AG04450 (cell line): ENCODE measurements around the gene PIGL. TPM values are rescaled to one million over a fixed set of nuclear protein-coding genes. Genes with fewer than 3 reads are reported as not detected.
A peak's percentile ranks its signal among the peaks of the same experiment; 100 is the strongest.

ENCODE experiments used
- CTCF ChIA-PET: fragments of 300-600, 350-600 bp; formaldehyde crosslinking; extraction: SDS; loops from one replicate; lab custom pipeline; 2022; ENCODE audit warnings: antibody characterized with exemption, inconsistent platforms; lab: Charles Lee
- POLR2A ChIA-PET: fragments of 350-600 bp; formaldehyde crosslinking; extraction: SDS; loops from one replicate; lab custom pipeline; 2021; ENCODE audit warnings: antibody characterized with exemption, inconsistent platforms; lab: Yijun Ruan, JAX
- DNase-seq: peaks from one replicate; pipeline ENCODE4 v3.0.0-alpha.2; 2011; ENCODE audit warnings: low read depth, low spot score
- H3K27ac ChIP-seq: one replicate; pipeline ENCODE4 v1.5.1; 2012; ENCODE audit warnings: low read depth, low read length, control low read depth
- H3K27me3 ChIP-seq: one replicate; pipeline ENCODE4 v1.6.0; 2012; ENCODE audit warnings: low read length; ENCODE audit not compliant: control insufficient read depth, insufficient read depth
- H3K4me3 ChIP-seq: 2 replicates; pipeline ENCODE4 v1.5.1; 2011; ENCODE audit warnings: mild to moderate bottlenecking, low read depth, low read length, control low read depth
- H3K9me3 ChIP-seq: 2 replicates; pipeline ENCODE4 v1.5.1; 2012; ENCODE audit warnings: low read length; ENCODE audit not compliant: control insufficient read depth, insufficient read depth
- polyA plus RNA-seq: library from polyadenylated mRNA; depleted of rRNA; stranded (reverse); fragments of >200 nt; gene quantifications from 2 replicates; pipeline ENCODE4 v1.2.3, GENCODE V29; 2011
- TF ChIP-seq, protein P1 (sequence below): IDR thresholded peaks from 2 replicates; pipeline ENCODE4 v1.5.1; 2011; ENCODE audit warnings: low read depth, low read length, control low read depth, inconsistent platforms

The PIGL gene
- polyA plus RNA-seq, 1 experiment = 16.5 TPM

DNA sequence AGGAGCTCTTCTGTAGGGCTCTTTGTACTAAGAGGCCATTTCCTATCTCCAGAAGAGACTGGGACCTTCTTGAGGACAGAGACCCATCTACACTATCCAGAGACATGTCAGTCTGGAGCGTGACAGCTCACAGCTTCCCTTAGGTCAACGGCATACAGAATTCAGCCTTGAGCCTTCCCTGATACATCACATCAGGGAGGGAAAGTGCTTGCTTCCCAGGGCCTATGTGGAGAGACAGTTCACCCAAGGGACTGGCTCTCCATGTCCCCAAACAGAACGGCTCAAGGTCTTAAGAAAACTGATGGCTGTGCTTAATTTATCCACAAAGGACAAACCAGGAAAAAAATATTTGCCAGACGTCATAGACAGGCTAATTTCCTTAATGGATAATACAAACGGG is 128.6 kb downstream of the PIGL start:
- POLR2A ChIA-PET = no interaction called here
- H3K4me3 ChIP-seq = no peak overlapping the region
- TF ChIP-seq, protein P1, sequence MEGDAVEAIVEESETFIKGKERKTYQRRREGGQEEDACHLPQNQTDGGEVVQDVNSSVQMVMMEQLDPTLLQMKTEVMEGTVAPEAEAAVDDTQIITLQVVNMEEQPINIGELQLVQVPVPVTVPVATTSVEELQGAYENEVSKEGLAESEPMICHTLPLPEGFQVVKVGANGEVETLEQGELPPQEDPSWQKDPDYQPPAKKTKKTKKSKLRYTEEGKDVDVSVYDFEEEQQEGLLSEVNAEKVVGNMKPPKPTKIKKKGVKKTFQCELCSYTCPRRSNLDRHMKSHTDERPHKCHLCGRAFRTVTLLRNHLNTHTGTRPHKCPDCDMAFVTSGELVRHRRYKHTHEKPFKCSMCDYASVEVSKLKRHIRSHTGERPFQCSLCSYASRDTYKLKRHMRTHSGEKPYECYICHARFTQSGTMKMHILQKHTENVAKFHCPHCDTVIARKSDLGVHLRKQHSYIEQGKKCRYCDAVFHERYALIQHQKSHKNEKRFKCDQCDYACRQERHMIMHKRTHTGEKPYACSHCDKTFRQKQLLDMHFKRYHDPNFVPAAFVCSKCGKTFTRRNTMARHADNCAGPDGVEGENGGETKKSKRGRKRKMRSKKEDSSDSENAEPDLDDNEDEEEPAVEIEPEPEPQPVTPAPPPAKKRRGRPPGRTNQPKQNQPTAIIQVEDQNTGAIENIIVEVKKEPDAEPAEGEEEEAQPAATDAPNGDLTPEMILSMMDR = no peak
- no peaks in the 10 kb centered on the region for H3K27me3 ChIP-seq
- DNase-seq = no peak
- no peaks in the 10 kb centered on the region for H3K9me3 ChIP-seq
- CTCF ChIA-PET = interaction anchor here (2.3 kb wide), 1 partner anchor 18 kb away, joined by 10 read pairs; no protein-coding TSS in a partner anchor
- no peak overlapping the region for H3K27ac ChIP-seq

DNA sequence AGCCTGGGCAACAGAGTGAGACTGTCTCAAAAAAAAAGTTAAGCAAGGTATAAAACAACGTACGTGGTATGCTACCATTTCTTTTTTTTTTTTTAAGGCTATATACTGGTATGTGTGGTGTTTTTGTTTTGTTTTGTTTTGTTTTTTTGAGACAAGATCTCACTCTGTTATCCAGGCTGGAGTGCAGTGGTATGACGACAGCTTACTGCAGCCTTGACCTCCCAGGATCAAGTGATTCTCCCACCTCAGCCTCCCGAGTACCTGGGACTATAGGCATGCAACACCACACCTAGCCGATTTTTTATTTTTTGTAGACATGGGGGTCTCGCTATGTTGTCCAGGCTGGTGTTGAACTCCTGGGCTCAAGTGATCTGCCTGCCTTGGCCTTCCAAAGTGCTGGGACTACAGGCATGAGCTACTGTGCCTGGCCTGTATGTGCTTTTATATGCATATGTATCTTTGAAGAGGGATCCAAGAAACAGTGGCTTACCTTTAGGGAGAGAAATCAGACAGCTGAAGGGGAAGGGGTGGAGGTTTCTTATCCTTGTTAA is 129.8 kb downstream of the PIGL start:
- Histone ChIP-seq H3K4me3 (no peak overlapping the region), H3K9me3 (no peaks in the 10 kb centered on the region), H3K27me3 (no peaks in the 10 kb centered on the region), H3K27ac (no peak overlapping the region)
- no peak for DNase-seq
- TF ChIP-seq, protein P1 = no peak
- ChIA-PET POLR2A (interaction anchor here (1.4 kb wide), 1 partner anchor 34 kb away, joined by 6 read pairs; the partner anchor contains the start of gene UBB), CTCF (interaction anchor here (0.8 kb wide), 1 partner anchor 17 kb away, joined by 4 read pairs; no protein-coding TSS in a partner anchor)

DNA sequence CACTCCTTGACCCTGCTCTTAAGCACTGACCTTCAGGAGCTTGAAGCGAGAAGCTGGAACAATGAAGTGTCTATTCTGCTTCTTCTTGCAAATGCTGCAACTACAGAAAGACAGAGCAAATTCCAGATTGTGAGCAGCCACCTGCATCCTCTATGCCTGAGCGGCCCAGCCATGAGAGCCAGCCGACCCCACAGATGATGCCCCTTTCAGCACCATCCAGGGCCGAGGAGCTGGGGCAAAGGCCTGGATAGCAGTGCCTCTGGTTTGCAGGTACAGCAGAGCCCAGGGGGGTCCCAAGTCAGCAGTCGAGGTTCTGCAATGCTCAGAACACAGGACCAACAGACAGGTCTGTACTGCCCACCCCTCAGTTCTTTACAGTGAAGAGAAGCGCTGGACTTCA is 131.6 kb downstream of the PIGL start:
- TF ChIP-seq, protein P1 = no peak
- no peaks in the 10 kb centered on the region for H3K27me3 ChIP-seq
- H3K9me3 ChIP-seq = no peaks in the 10 kb centered on the region; the same call in 1 of the 2 replicates
- H3K27ac ChIP-seq = no peak overlapping the region
- no peak overlapping the region for H3K4me3 ChIP-seq
- DNase-seq = no peak
- CTCF ChIA-PET = interaction anchor here (1.2 kb wide), 1 partner anchor 15 kb away, joined by 5 read pairs; no protein-coding TSS in a partner anchor
- POLR2A ChIA-PET = no interaction called here

DNA sequence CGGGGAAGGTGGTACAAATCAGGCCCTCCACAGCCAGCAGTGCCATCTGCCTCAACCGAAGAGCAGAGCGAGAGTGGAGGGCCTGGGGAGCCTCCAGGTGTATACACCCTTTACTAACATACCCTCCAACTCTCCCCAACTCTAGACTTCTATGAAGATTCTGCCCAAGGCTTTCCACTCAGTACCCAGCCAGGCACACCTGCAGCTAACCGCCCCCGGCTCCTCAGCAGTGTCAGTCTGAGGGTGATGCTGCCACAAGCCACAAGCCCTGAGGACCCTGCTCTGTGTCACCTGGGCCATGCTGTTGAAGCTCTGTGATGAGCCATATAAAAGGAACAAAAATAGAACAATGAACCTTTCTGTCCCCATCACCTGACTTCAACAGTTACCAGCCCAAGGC is 132.4 kb downstream of the PIGL start:
- Histone ChIP-seq H3K4me3 (no peak overlapping the region), H3K27me3 (no peaks in the 10 kb centered on the region), H3K9me3 (no peaks in the 10 kb centered on the region; the same call in 1 of the 2 replicates), H3K27ac (no peak overlapping the region)
- DNase-seq = no peak
- POLR2A ChIA-PET = interaction anchor here (0.7 to 0.9 kb wide), 2 partner anchors 64 to 335 kb away, joined by 3 to 4 read pairs; no protein-coding TSS in a partner anchor
- CTCF ChIA-PET = interaction anchor here (1.1 to 1.2 kb wide), 2 partner anchors 11 to 15 kb away, joined by 5 read pairs; no protein-coding TSS in a partner anchor
- TF ChIP-seq, protein P1 = no peak

DNA sequence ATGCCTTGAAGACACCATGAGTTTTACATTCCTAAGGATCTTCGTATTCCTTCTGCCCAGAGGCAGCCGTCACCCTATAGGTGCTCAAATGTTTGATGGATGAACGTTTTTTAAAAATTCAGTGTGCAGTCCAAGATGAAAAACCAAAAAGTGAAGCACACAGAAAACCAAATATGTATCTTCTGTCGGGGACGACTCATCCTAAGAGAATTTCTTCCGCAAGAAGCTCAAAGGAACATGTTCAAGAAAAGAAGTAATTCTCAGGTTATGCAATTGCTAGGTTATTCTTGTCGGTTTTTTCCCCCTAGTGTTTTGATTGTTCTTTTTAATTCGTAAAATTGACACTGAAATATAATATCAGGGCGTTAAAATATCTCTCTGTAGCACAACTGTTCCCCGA is 134.8 kb downstream of the PIGL start:
- peak overlapping the region; percentile 80 for H3K27ac ChIP-seq
- ChIA-PET POLR2A (interaction anchor here (0.6 to 3.5 kb wide), 5 partner anchors 21 to 121 kb away, joined by 3 to 20 read pairs (median 8); partner anchors contain the start of gene UBB), CTCF (interaction anchor here (1.1 to 6.5 kb wide), 5 partner anchors 9 to 72 kb away, joined by 3 to 73 read pairs (median 3); no protein-coding TSS in a partner anchor)
- TF ChIP-seq, protein P1 = no peak
- DNase-seq = no peak
- no peaks in the 10 kb centered on the region for H3K27me3 ChIP-seq
- H3K9me3 ChIP-seq = no peaks in the 10 kb centered on the region; the same call in 1 of the 2 replicates
- H3K4me3 ChIP-seq = peak overlapping the region; percentile 74
